ENCODE measurements around the gene HCK.
"Not testable (repeated sequence)": the region's sequence is repeated elsewhere in the genome, so short reads cannot be mapped to it uniquely, and the experiment has no call there.

Gene HCK

GRCh38 chr20:32109392-32110172, 57.5 kb downstream of the HCK start, which contains the start of gene TM9SF4:
Gene TM9SF4 (plus strand): TSS chr20:32109714. CDS start chr20:32109741, 27 bp downstream.
- DNase-seq, result peak; percentile 89

GRCh38 chr20:32110173-32110704, 58.2 kb downstream of the HCK start:
- DNase-seq, result no peak

- no peak for DNase-seq
Observed at GRCh38 chr20:32110727-32111126, 58.7 kb downstream of the HCK start.

- no peak for DNase-seq
Observed at GRCh38 chr20:32111156-32111686, 59.2 kb downstream of the HCK start.

GRCh38 chr20:32111753-32112152, 59.7 kb downstream of the HCK start:
- DNase-seq, result no peak

- DNase-seq, result no peak
Observed at GRCh38 chr20:32112841-32113240, 60.8 kb downstream of the HCK start.

DNA sequence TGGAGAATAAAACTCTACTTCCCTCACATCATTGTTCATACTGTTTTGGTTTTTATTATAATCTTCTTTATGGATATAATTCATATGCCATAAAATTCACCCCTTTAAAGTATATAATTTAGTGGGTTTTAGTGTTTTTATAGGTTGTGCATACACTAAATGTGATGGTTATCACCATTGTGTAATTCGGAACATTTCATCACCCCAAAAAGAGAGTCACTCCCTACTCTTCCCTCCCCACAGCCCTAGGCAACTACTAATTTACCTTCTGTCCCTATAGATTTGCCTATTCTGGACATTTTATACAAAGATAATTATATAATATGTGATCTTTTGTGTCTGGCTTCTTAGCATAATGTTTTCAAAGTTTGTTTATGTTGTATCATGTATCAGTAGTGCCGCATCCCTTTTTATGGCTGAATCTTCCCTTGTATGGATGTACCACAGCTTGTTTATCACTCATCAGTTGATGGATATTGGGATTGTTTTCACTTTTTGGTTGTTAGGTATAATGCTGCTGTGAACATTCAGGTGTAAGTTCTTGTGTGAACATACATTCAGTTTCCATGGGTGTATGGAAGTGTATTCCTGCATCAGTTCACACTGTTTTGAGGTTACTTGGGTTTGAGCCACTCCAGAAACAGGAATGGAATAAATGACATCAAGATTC, 61.7 kb downstream of the HCK start:
- no peak for DNase-seq

DNA sequence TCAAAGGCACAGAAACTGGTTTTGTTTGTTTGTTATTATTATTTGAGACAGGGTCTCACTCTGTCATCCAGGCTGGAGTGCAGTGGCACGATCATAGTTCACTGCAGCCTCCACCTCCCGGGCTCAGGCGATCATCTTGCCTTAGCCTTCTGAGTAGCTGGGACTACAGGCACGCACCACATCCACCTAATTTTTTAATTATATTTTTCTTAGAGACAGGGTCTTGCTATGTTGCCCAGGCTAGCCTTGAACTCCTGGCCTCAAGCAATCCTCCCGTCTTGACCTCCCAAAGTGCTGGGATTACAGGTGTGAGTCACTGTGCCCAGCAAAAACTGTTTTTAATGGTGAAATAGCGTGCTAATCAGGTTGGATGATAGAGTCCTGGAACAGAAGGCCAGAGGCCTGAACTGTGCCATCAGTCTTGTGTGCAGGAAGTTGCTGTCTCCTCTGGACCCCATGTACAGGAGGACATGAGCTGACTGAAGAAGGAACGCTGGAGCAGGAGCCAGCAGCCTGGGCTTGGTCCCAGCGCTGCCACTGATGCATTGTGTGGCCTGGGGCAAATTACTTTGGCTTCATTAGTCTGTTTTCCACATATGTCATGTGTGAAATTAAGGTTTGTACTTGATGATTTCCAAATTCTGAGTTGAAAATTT, 62.4 kb downstream of the HCK start:
- no peak for DNase-seq

DNA sequence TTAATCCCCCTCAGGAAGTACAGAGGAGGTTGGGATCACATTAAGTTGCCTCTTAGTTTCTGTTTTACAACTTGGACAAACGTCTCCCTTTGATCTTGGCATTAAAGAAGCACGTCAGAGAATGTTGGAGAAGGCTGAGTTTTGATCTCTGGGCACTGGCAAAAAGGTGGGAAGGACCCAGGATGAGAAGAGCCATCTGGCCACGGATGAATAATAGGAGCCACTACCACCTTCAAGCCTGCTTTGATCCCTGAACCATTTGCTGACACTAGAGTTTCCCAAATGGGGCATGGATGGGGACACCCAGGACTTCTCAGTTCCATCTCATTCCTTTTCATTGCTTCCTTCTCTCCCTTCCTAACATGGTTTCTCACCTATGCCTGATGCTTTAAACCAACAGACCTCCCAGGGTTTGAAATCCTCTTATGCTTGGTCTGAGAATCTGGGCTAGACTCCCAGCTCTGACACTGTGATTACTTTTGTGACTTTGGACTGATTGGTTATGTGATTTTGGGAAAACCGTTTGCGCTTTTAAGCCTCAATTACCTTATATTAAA, 63.2 kb downstream of the HCK start:
- no peak for DNase-seq

GRCh38 chr20:32116079-32116521, 64.1 kb downstream of the HCK start:
- DNase-seq, result no peak

DNA sequence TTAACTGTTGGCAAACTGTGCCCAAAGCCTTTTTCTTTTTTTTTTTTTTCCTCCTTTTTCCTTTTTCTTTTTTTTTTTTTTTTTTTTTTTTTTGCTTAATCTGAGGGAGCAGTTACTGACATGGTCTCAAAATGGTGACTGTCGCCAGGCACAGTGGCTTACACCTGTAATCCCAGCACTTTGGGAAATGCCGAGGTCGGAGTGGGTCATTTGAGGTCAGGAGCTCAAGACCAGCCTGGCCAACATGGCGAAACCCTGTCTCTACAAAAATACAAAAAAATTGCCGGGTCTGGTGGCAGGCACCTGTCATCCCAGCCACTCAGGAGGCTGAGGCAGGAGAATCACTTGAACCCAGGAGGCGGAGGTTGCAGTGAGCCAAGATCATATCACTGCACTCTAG, 64.8 kb downstream of the HCK start:
- DNase-seq, result not testable (repeated sequence)

GRCh38 chr20:32118427-32118826, 66.4 kb downstream of the HCK start:
- not testable (repeated sequence) for DNase-seq

GRCh38 chr20:32119734-32120133, 67.7 kb downstream of the HCK start:
- DNase-seq, result no peak

- DNase-seq, result not testable (repeated sequence)
Observed at GRCh38 chr20:32121908-32122307, 69.9 kb downstream of the HCK start.

- no peak for DNase-seq
Observed at GRCh38 chr20:32123088-32123487, 71.0 kb downstream of the HCK start.

DNA sequence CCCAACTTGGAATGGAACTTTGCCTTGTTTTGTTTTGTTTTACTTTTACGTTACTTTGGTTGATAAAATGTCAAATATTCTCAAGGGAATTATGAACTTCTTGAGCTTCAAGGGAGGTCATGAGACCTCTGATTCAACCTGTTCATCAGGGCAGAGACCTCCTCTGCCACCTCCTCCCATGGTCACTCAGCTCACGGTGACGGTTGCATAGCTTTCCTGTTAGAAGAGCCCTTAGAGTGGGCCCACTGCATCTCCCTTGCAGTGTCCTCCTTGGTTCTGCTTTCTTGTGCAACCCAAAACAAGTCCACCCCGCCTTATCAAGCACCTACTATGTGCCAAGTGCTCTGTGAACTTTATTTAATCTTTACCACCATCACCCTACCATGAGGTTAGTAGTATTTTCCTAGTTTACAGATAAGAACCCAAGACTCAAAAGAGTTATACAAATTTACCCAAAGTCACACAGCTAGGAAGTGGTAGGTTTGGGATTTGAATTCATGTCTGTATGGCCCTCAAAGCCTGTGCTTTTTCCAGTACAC, 72.9 kb downstream of the HCK start:
- no peak for DNase-seq

GRCh38 chr20:32125506-32125905, 73.5 kb downstream of the HCK start:
- no peak for DNase-seq

GRCh38 chr20:32126919-32127318, 74.9 kb downstream of the HCK start:
- no peak for DNase-seq

GRCh38 chr20:32127347-32127746, 75.3 kb downstream of the HCK start:
- no peak for DNase-seq

- no peak for DNase-seq
Observed at GRCh38 chr20:32128167-32128566, 76.1 kb downstream of the HCK start.

- no peak for DNase-seq
Observed at GRCh38 chr20:32129863-32130262, 77.8 kb downstream of the HCK start.

DNA sequence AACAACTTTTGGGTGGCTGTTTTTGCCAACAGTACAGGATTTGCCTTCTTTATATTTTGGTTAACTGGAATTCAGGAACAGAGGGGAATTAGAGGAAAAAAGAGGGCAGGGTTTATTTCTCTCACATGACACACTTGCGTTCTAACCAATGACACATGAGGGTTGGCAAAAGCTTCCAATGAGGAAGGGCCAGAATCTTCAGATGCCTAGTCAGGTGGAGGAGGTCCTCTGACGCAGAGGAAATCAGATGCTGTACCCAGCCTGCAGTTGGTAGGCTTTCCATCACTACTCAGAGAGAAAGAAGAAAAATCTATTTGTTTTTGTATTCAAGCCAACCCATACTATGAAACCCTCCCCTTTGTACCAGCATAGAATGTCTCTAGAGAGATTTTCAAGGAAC, 78.3 kb downstream of the HCK start:
- DNase-seq, result no peak

- no peak for DNase-seq
Observed at GRCh38 chr20:32130965-32131364, 78.9 kb downstream of the HCK start.
